HCT116 (cell line): ENCODE measurements around the gene PCSK9. TPM values are rescaled to one million over a fixed set of nuclear protein-coding genes. Genes with fewer than 3 reads are reported as not detected.

Experiments
- ATAC-seq: fragments of 200-7000 bp; cut with Tn5 transposase; 2 replicates; pipeline ENCODE4 v1.9.1; 2020; ENCODE audit warnings: mild to moderate bottlenecking, moderate library complexity
- BruUV-seq: library from RNA; stranded (reverse); fragments of 400-500 nt; replicated peaks from 2 replicates; lab custom pipeline; 2021; lab: Mats Ljungman, UMichigan
- CTCF ChIA-PET: fragments of 300-600 bp; sonication (Branson Sonifier 250); formaldehyde crosslinking; loops from one replicate; lab custom pipeline; 2021; ENCODE audit warnings: antibody characterized with exemption; lab: Charles Lee
- POLR2A ChIA-PET: fragments of 300-600, 350-600 bp; sonication (Branson Sonifier 250); formaldehyde crosslinking; loops from one replicate; lab custom pipeline; 2021; ENCODE audit warnings: antibody characterized with exemption; lab: Charles Lee
- RAD21 ChIA-PET, 2 experiments: fragments of 300-600 bp; sonication (Branson Sonifier 250); formaldehyde crosslinking; loops; one replicate each; lab custom pipeline; 2023; ENCODE audit warnings: low total read pairs in 2 of 2; ENCODE audit not compliant: uncharacterized antibody in 2 of 2, unreplicated experiment in 2 of 2, low non-redundant PET in 1 of 2; lab: Charles Lee
- DNase-seq: peaks from one replicate; pipeline ENCODE4 v3.0.0-alpha.2; 2010; ENCODE audit warnings: low read depth, low spot score
- H2AFZ ChIP-seq: fragments of 200-600 bp; shearing (Covaris generic), sonication (generic); 2 replicates; pipeline ENCODE4 v1.6.1; 2017; ENCODE audit warnings: low read depth, mixed run types, mixed read lengths, antibody characterized with exemption, low read length; ENCODE audit not compliant: poor library complexity, severe bottlenecking
- H3K27ac ChIP-seq: 2 replicates; pipeline ENCODE4 v1.5.1; 2012; ENCODE audit warnings: low read depth, low read length
- H3K27me3 ChIP-seq: fragments of 200-600 bp; sonication (generic); 2 replicates; pipeline ENCODE4 v1.6.1; 2016; ENCODE audit warnings: mixed run types, low read length, mixed read lengths; ENCODE audit not compliant: insufficient read depth
- H3K36me3 ChIP-seq, 2 experiments: fragments of 200-500 bp in 1 of 2; fragments of 200-600 bp in 1 of 2; sonication (Bioruptor generic) in 1 of 2; sonication (generic) in 1 of 2; 2 replicates each; pipeline versions ENCODE4 v1.5.1 to v1.6.1; 2014 to 2016; ENCODE audit warnings: low read length in 2 of 2, inconsistent platforms in 1 of 2, mixed read lengths in 1 of 2, mixed run types in 1 of 2; ENCODE audit not compliant: insufficient read depth in 2 of 2, control insufficient read depth in 1 of 2
- H3K4me1 ChIP-seq, 2 experiments: fragments of 200-600 bp in 1 of 2; sonication (generic) in 1 of 2; 2 replicates each; pipeline versions ENCODE4 v1.5.1 to v1.6.1; 2012 to 2017; ENCODE audit warnings: low read length in 2 of 2, inconsistent platforms in 1 of 2, mild to moderate bottlenecking in 1 of 2, mixed read lengths in 1 of 2, mixed run types in 1 of 2, moderate library complexity in 1 of 2; ENCODE audit not compliant: insufficient read depth in 2 of 2, control insufficient read depth in 1 of 2
- H3K4me2 ChIP-seq: fragments of 200-600 bp; sonication (generic); 2 replicates; pipeline ENCODE4 v1.6.1; 2017; ENCODE audit warnings: mixed run types, low read length, mixed read lengths
- H3K4me3 ChIP-seq, 2 experiments: fragments of 200-600 bp in 1 of 2; sonication (generic) in 1 of 2; replicated peaks in 1 of 2; 2 replicates each; pipeline ENCODE4 v1.5.1; 2011 to 2016; ENCODE audit warnings: low read length in 2 of 2, control low read depth in 1 of 2, low read depth in 1 of 2, mild to moderate bottlenecking in 1 of 2, mixed read lengths in 1 of 2, mixed run types in 1 of 2
- H3K79me2 ChIP-seq: fragments of 200-600 bp; sonication (generic); 2 replicates; pipeline ENCODE4 v1.6.1; 2017; ENCODE audit warnings: mild to moderate bottlenecking, mixed run types, low read length, moderate library complexity, mixed read lengths; ENCODE audit not compliant: insufficient read depth
- H3K9ac ChIP-seq: fragments of 200-600 bp; sonication (generic); 2 replicates; pipeline ENCODE4 v1.6.1; 2016; ENCODE audit warnings: low read length, mixed read lengths
- H3K9me2 ChIP-seq: fragments of 200-600 bp; sonication (generic), shearing (Covaris generic); 2 replicates; pipeline ENCODE4 v1.6.1; 2017; ENCODE audit warnings: mixed run types, mild to moderate bottlenecking, moderate library complexity; ENCODE audit not compliant: insufficient read depth
- H3K9me3 ChIP-seq, 2 experiments: fragments of 200-500 bp in 1 of 2; fragments of 200-600 bp in 1 of 2; sonication (Bioruptor generic) in 1 of 2; sonication (generic) in 1 of 2; 2 replicates each; pipeline ENCODE4 v1.6.1; 2014 to 2017; ENCODE audit warnings: low read length in 2 of 2, mixed read lengths in 2 of 2, inconsistent platforms in 1 of 2, low read depth in 1 of 2, mild to moderate bottlenecking in 1 of 2, mixed run types in 1 of 2, moderate library complexity in 1 of 2; ENCODE audit not compliant: control insufficient read depth in 1 of 2, insufficient read depth in 1 of 2
- H4K20me1 ChIP-seq: fragments of 200-600 bp; sonication (generic), shearing (Covaris generic); 2 replicates; pipeline ENCODE4 v1.6.1; 2017; ENCODE audit warnings: mixed run types, mild to moderate bottlenecking, moderate library complexity; ENCODE audit not compliant: insufficient read depth
- ATF3 ChIP-seq: IDR thresholded peaks from 2 replicates; pipeline ENCODE4 v1.6.1; 2012
- CEBPB ChIP-seq: IDR thresholded peaks from 2 replicates; pipeline ENCODE4 v1.6.1; 2012; ENCODE audit warnings: low read depth
- CTCF ChIP-seq, 3 experiments: fragments of 200-600 bp in 1 of 3; sonication (generic) in 1 of 3; IDR thresholded peaks in 2 of 3; conservative IDR thresholded peaks in 1 of 3; 2 replicates each; pipeline ENCODE4 v1.5.1; 2012 to 2017; ENCODE audit warnings: low read depth in 2 of 3, low read length in 2 of 3, antibody characterized with exemption in 1 of 3, borderline replicate concordance in 1 of 3, control low read depth in 1 of 3, mild to moderate bottlenecking in 1 of 3, mixed read lengths in 1 of 3, mixed run types in 1 of 3, moderate library complexity in 1 of 3; ENCODE audit not compliant: insufficient read depth in 1 of 3
- EGR1 ChIP-seq: IDR thresholded peaks from 2 replicates; pipeline ENCODE4 v1.6.1; 2012; ENCODE audit warnings: low read depth
- ELF1 ChIP-seq: IDR thresholded peaks from 2 replicates; pipeline ENCODE4 v1.6.1; 2012; ENCODE audit warnings: low read depth, borderline replicate concordance
- EZH2 ChIP-seq: fragments of 200-600 bp; sonication (generic); IDR thresholded peaks from 2 replicates; pipeline ENCODE4 v1.6.1; 2017; ENCODE audit warnings: antibody characterized with exemption, mixed run types
- EZH2phosphoT487 ChIP-seq: fragments of 200-600 bp; IDR thresholded peaks from 2 replicates; pipeline ENCODE4 v1.6.1; 2018; ENCODE audit warnings: antibody characterized with exemption, borderline replicate concordance
- JUND ChIP-seq: IDR thresholded peaks from 2 replicates; pipeline ENCODE4 v1.6.1; 2012
- POLR2AphosphoS5 ChIP-seq: IDR thresholded peaks from 2 replicates; pipeline ENCODE4 v1.6.1; 2011; ENCODE audit warnings: mild to moderate bottlenecking, low read depth, low read length, moderate library complexity
- RAD21 ChIP-seq: IDR thresholded peaks from 2 replicates; pipeline ENCODE4 v1.6.1; 2012; ENCODE audit warnings: low read depth, mild to moderate bottlenecking
- REST ChIP-seq: IDR thresholded peaks from 2 replicates; pipeline ENCODE4 v1.6.1; 2012; ENCODE audit warnings: low read depth
- SIN3A ChIP-seq: IDR thresholded peaks from 2 replicates; pipeline ENCODE4 v1.6.1; 2012; ENCODE audit warnings: low read depth
- SP1 ChIP-seq: IDR thresholded peaks from 2 replicates; pipeline ENCODE4 v1.6.1; 2012; ENCODE audit warnings: low read depth
- SRF ChIP-seq: IDR thresholded peaks from 2 replicates; pipeline ENCODE4 v1.6.1; 2012; ENCODE audit warnings: low read depth
- TCF7L2 ChIP-seq: IDR thresholded peaks from 2 replicates; pipeline ENCODE4 v1.7.0; 2011; ENCODE audit warnings: borderline replicate concordance, inconsistent platforms; ENCODE audit not compliant: insufficient read depth, insufficient read length; ENCODE audit errors: extremely low read depth
- ZFX ChIP-seq: fragments of 450-650 bp; IDR thresholded peaks from 2 replicates; pipeline ENCODE4 v1.6.1; 2017
- intact Hi-C: fragments of 100-400 bp; cut with micrococcal nuclease; formaldehyde crosslinking; loops from 2 replicates; pipeline ENCODE4 v1.10.0; 2022
- total RNA-seq: library from RNA; stranded (reverse); gene quantifications from one replicate; pipeline ENCODE4 v1.2.1, GENCODE V29; 2021; ENCODE audit not compliant: unreplicated experiment

PCSK9 gene
- total RNA-seq, 1 experiment from 2014 or later = 39.6 TPM

- ChIA-PET POLR2A (no interaction called here), CTCF (no interaction called here), RAD21 (no interaction called here)
- no peak overlapping the region for H3K4me3 ChIP-seq
- intact Hi-C loops = no loop called here
- no TSS peak for BruUV-seq
- H3K36me3 ChIP-seq = peaks cover 31 to 38% of the 10 kb centered on the region in 2 experiments; a peak in 3 of 4 replicates
- no peak overlapping the region for H3K27ac ChIP-seq
- no peaks in the 10 kb centered on the region for H3K9me3 ChIP-seq
- no peak overlapping the region for H3K9ac ChIP-seq
- peaks cover 0 to 4% of the 10 kb centered on the region in 2 experiments; a peak in 1 of 4 replicates for H3K4me1 ChIP-seq
- DNase-seq (no peak), ATAC-seq (no peak)
- H3K79me2 ChIP-seq = no peaks in the 10 kb centered on the region
- TF ChIP-seq CTCF (IDR thresholded peaks at IDR 0.05 in 2 of 3, conservative IDR thresholded peaks at IDR 0.05 in 1 of 3; ENCODE audit: borderline replicate concordance in 1 of 3, insufficient read depth in 1 of 3, low read depth in 2 of 3, low read length in 2 of 3) (no peak), CEBPB (no peak)
- H3K9me2 ChIP-seq = no peaks in the 10 kb centered on the region
- H3K27me3 ChIP-seq = no peaks in the 10 kb centered on the region
- no peak overlapping the region for H2AFZ ChIP-seq
- H4K20me1 ChIP-seq = no peaks in the 10 kb centered on the region
- H3K4me2 ChIP-seq = no peak overlapping the region
Measured at GRCh38 chr1:55076356-55076755, 37.0 kb downstream of the PCSK9 start.

- Histone ChIP-seq H3K4me2 (no peak overlapping the region), H4K20me1 (no peaks in the 10 kb centered on the region), H3K9me2 (no peaks in the 10 kb centered on the region), H3K9ac (no peak overlapping the region), H3K27me3 (no peaks in the 10 kb centered on the region), H3K9me3 (no peaks in the 10 kb centered on the region), H3K4me1 (peaks cover 0 to 6% of the 10 kb centered on the region in 2 experiments; a peak in 1 of 4 replicates), H3K36me3 (peaks cover 25 to 33% of the 10 kb centered on the region in 2 experiments; a peak in 3 of 4 replicates), H2AFZ (no peak overlapping the region), H3K4me3 (no peak overlapping the region), H3K79me2 (no peaks in the 10 kb centered on the region), H3K27ac (no peak overlapping the region)
- intact Hi-C loops = no loop called here
- no peak for ATAC-seq
- no TSS peak for BruUV-seq
- RAD21 ChIA-PET = no interaction called here
- CTCF ChIA-PET = no interaction called here
- no peak for DNase-seq
- POLR2A ChIA-PET = no interaction called here
- no peak for TF ChIP-seq ZFX
- no peak for TF ChIP-seq REST
- TF ChIP-seq SP1 = no peak
- TF ChIP-seq SRF = no peak
- TF ChIP-seq SIN3A = no peak
- TF ChIP-seq EGR1 = no peak
- no peak for TF ChIP-seq TCF7L2
- no peak for TF ChIP-seq EZH2phosphoT487
- TF ChIP-seq ATF3 = no peak
- TF ChIP-seq RAD21 = no peak
- no peak for TF ChIP-seq POLR2AphosphoS5
- TF ChIP-seq JUND = no peak
- TF ChIP-seq ELF1 = no peak
- no peak for TF ChIP-seq EZH2
Measured at GRCh38 chr1:55078470-55078869, 39.1 kb downstream of the PCSK9 start.
